ENCODE results near the gene CXCL16.

DNA sequence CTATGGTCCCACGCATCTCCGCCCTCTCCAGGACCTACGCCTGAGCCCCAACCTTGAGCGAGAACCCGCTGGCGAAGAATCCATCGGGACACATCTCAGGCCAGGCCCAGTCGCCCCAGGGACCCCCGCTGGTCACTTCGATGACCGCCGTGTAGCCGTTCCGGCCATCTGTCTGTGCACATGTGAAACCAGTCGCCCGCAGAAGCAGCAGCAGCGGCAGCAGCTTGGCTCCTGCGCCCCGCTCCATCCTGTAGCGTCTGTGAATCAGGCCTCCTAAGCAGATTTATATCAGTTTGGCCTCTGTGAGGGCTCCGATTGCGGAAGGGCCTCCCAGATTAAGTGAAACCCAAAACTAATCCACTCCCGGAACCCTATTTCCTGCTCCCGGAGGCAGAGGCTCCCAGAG, 46.4 kb upstream of the CXCL16 start, which contains the start of gene VMO1:
- TF ChIP-seq, protein P1, sequence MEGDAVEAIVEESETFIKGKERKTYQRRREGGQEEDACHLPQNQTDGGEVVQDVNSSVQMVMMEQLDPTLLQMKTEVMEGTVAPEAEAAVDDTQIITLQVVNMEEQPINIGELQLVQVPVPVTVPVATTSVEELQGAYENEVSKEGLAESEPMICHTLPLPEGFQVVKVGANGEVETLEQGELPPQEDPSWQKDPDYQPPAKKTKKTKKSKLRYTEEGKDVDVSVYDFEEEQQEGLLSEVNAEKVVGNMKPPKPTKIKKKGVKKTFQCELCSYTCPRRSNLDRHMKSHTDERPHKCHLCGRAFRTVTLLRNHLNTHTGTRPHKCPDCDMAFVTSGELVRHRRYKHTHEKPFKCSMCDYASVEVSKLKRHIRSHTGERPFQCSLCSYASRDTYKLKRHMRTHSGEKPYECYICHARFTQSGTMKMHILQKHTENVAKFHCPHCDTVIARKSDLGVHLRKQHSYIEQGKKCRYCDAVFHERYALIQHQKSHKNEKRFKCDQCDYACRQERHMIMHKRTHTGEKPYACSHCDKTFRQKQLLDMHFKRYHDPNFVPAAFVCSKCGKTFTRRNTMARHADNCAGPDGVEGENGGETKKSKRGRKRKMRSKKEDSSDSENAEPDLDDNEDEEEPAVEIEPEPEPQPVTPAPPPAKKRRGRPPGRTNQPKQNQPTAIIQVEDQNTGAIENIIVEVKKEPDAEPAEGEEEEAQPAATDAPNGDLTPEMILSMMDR (conservative IDR thresholded peaks at IDR 0.05; ENCODE audit: low read depth, low read length) = no peak
- no peak for TF ChIP-seq EZH2 (IDR thresholded peaks at IDR 0.05; ENCODE audit: borderline replicate concordance, low read depth, low read length, poor library complexity, severe bottlenecking)

Data from A673 (cell line).